ENCODE measurements around the gene SH3BP4.

The SH3BP4 gene

DNA sequence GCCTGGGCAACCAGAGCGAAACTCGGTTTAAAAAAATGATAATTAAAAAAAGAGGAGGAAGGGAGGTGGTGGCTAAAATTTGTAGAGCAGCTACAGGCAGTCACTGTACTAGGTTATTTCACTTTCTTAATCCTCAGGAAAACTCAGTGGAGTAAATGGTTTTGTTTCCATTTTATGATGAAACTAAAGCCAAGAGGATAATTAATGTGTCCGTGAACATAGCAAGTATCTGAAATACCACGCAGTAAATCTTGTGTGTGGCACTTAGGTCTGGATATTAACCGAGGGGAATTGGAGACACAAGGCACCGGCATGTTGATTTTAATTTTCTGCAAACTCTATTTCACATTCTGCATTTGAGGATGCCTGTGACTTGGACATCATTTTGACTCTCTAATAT lies 14.5 kb downstream of the SH3BP4 start:
- DNase-seq (ENCODE audit: low read depth in 1 of 2, low spot score in 1 of 2): no peak

DNA sequence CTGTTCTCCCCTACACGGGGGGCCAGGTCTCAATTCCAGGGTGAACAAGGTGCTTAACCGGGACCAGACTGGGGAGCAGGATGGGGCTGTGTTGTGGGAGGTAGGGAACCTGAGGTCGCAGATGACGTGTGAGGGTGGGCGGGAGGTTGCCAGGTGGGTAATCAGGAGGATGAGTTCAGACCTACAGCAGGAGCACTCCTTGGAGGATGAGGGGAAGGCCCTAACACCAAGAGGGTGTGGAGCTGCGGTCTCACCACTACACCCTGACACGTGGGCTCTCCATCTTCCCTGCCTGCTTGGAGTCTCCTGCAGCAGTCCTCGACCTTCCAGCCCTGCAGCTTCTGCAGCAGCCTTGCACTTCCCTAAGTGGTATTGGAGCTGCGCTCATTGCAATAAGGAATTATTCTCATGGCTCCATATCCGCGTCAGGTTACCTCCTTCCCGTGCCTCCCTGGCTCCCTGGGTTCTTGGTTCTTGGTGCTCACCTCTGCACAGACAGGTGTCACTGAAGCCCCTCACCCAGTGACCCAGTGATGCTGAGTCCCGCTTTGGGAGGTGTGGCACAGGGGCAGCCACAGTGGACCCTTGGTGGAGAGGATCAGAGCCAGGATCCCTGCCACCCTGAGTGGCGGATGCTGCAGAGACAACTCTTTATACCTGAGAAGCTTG lies 15.5 kb downstream of the SH3BP4 start:
- no peak for DNase-seq (ENCODE audit: low read depth in 1 of 2, low spot score in 1 of 2)

DNA sequence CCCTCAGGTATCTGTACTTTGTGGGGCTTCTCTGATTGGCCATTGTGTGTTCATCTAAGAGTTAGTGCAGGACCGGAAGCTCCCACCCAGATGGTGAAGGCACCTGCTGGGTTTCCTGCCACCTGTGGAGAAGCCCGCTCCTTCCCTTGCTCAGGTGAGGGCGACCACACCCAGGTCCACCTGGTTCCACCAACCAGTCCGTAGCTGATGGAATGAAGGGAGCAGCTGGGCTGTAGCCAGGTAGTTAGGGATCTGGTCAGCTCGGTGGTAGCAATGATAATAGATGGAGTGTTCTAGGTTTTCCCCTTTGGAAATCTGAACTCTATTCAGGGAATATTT lies 16.0 kb downstream of the SH3BP4 start:
- DNase-seq (ENCODE audit: low read depth in 1 of 2, low spot score in 1 of 2): no peak

- DNase-seq (ENCODE audit: low read depth in 1 of 2, low spot score in 1 of 2): no peak
These were observed 17.0 kb downstream of the SH3BP4 start for GRCh38 chr2:234968631-234969305.

GRCh38 chr2:234969306-234970098 lies 17.7 kb downstream of the SH3BP4 start:
- DNase-seq (ENCODE audit: low read depth in 1 of 2, low spot score in 1 of 2): no peak

GRCh38 chr2:234970099-234970440 lies 18.3 kb downstream of the SH3BP4 start:
- no peak for DNase-seq (ENCODE audit: low read depth in 1 of 2, low spot score in 1 of 2)

DNA sequence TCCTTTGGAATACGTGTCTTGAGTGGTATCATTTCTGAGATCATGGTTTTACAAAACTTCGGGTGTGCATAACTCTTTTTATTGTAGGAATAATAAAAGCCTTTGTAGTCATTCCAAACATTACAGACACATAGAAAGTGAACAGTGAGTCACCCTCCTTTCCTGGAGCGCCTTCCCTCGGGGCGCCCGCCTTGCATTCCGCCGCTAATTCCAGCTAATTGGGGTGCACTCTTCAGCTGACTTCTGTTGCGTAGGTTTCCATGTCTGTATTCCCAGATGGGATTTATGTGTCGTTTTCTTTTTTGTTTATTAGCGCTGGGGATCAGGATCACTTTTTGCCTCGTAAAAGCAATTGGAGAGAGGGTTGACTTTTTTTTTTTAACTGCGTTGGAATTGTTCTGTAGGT lies 18.7 kb downstream of the SH3BP4 start:
- no peak for DNase-seq (ENCODE audit: low read depth in 1 of 2, low spot score in 1 of 2)

- no peak for DNase-seq (ENCODE audit: low read depth in 1 of 2, low spot score in 1 of 2)
These were observed 19.7 kb downstream of the SH3BP4 start for GRCh38 chr2:234971496-234971895.

- DNase-seq (ENCODE audit: low read depth in 1 of 2, low spot score in 1 of 2): no peak
These were observed 21.2 kb downstream of the SH3BP4 start for GRCh38 chr2:234973008-234973407.

- no peak for DNase-seq (ENCODE audit: low read depth in 1 of 2, low spot score in 1 of 2)
These were observed 22.9 kb downstream of the SH3BP4 start for GRCh38 chr2:234974501-234975385.

- DNase-seq (ENCODE audit: low read depth in 1 of 2, low spot score in 1 of 2): no peak
These were observed 23.8 kb downstream of the SH3BP4 start for GRCh38 chr2:234975611-234976010.

GRCh38 chr2:234976479-234977227 lies 24.8 kb downstream of the SH3BP4 start:
- DNase-seq (ENCODE audit: low read depth in 1 of 2, low spot score in 1 of 2): no peak

GRCh38 chr2:234977228-234977679 lies 25.4 kb downstream of the SH3BP4 start:
- DNase-seq (ENCODE audit: low read depth in 1 of 2, low spot score in 1 of 2): no peak

DNA sequence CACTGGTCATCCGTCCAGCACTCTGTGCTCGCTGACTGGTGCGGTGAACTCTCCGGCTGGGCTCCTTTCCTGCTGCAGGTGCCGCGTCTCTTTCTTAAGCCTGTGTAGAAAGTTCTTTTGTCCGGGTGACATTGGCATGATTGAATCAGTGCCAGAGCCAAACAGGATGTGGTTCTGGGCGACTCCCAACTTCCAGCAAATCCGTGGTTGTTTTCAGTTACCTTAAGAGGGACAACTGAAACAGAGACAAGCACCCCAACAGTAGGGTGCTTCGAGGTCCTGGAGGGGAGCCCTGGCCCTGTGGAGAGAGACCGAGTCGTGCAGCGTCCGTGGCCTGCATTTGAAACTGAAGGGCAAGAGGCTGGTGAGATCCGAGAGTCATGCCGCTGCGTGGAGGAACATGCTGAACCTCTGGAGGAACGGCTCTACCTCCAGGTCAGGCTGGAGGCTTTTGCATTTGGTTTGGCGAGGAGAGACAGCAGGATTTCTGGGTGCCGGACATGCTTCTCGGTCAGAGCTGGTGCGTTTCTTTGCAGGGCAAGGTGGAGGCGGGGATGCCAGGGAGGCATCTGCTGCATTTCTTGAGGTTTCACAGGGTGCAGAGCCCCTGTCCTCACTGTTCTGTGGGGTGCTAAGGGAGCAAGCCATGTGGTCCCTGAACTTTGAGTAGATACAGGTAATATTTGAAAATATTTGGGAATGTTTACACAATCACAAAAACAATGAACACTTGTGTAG lies 26.8 kb downstream of the SH3BP4 start:
- DNase-seq (ENCODE audit: low read depth in 1 of 2, low spot score in 1 of 2): no peak

- no peak for DNase-seq (ENCODE audit: low read depth in 1 of 2, low spot score in 1 of 2)
These were observed 27.7 kb downstream of the SH3BP4 start for GRCh38 chr2:234979204-234980167.

GRCh38 chr2:234980451-234981187 lies 28.8 kb downstream of the SH3BP4 start:
- DNase-seq (ENCODE audit: low read depth in 1 of 2, low spot score in 1 of 2): no peak

DNA sequence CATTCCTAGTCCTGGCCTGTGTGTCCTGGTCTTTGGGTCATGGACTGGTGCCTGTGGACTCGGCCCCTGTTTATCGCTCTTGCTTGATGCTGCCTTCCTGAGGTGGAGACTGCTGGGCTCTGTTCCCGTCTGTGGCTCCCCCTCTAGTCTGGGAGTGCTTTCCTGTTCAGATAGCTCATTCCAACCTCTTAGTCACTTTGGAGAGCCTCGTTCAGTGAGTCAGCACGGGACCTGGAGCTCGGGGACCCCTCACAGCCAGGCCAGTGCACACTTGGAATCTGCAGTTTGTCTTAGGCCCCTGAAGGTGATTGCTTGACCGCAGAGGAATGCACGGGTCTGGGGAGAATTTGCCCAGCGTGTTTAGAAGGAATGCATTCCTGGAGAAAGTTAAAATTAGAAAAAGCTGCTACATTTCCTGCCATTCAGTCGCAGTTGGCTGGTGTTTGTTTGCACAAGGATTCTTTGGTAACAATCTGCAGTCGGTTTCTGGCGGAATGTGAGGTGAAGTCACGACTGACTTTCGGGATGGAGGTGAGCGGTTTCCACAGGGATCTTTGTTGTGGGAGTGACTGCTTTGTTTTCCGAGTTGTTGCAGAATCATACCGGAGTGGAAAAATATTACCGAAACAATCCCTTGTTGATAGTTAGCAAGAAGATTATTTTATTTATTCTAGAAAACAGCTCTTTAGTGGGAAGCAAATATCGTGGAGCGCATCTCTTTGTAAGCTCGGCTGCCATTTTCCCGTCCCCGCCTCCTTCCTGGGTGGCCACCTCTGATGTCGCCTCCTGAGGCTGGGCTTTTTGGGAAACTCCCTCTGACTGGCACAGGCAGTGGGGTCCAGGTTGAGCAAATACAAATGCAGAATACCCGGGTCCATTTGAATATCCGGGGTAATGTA lies 29.6 kb downstream of the SH3BP4 start:
- no peak for DNase-seq (ENCODE audit: low read depth in 1 of 2, low spot score in 1 of 2)

Data from activated T-helper 1 cell treated with anti-CD3 and anti-CD28 coated beads, Interleukin-2, amount 50 U/mL, for 16 hours (primary cell).